OCI-LY7 (cell line): ENCODE results near the gene USH2A. TPM values are rescaled to one million over a fixed set of nuclear protein-coding genes. Genes with fewer than 3 reads are reported as not detected.

Source experiments
- BruUV-seq: library from RNA; stranded (reverse); fragments of 400-500 nt; replicated peaks from 2 replicates; lab custom pipeline; 2021; lab: Mats Ljungman, UMichigan
- CTCF ChIA-PET: fragments of 300-600 bp; sonication (Branson Sonifier 250); formaldehyde crosslinking; loops from one replicate; lab custom pipeline; 2022; ENCODE audit warnings: antibody characterized with exemption; ENCODE audit not compliant: unreplicated experiment; lab: Charles Lee
- POLR2A ChIA-PET: fragments of 300-600 bp; sonication (Branson Sonifier 250); formaldehyde crosslinking; loops from one replicate; lab custom pipeline; 2022; ENCODE audit warnings: antibody characterized with exemption; lab: Charles Lee
- DNase-seq: peaks from one replicate; pipeline ENCODE4 v3.0.0-alpha.2; 2015; ENCODE audit warnings: low spot score
- H2AFZ ChIP-seq: fragments of 200-600 bp; sonication (generic), shearing (Covaris generic); 2 replicates; pipeline ENCODE4 v1.6.1; 2014; ENCODE audit warnings: mild to moderate bottlenecking, antibody characterized with exemption, low read length, moderate library complexity
- H3K27ac ChIP-seq: fragments of 200-600 bp; sonication (generic); 2 replicates; pipeline ENCODE4 v1.5.1; 2014; ENCODE audit warnings: mixed run types, low read depth, mild to moderate bottlenecking, moderate library complexity, low read length, inconsistent platforms; ENCODE audit not compliant: poor library complexity, severe bottlenecking
- H3K36me3 ChIP-seq: fragments of 200-600 bp; sonication (generic); 2 replicates; pipeline ENCODE4 v1.6.1; 2014; ENCODE audit warnings: mild to moderate bottlenecking, antibody characterized with exemption, low read length, moderate library complexity, mixed read lengths; ENCODE audit not compliant: insufficient read depth
- H3K4me1 ChIP-seq: fragments of 200-600 bp; sonication (generic); 2 replicates; pipeline ENCODE4 v1.5.1; 2014; ENCODE audit warnings: mild to moderate bottlenecking, low read length; ENCODE audit not compliant: insufficient read depth, poor library complexity, severe bottlenecking
- H3K4me2 ChIP-seq: fragments of 200-600 bp; sonication (generic); 2 replicates; pipeline ENCODE4 v1.6.1; 2014; ENCODE audit warnings: mild to moderate bottlenecking, low read length
- H3K4me3 ChIP-seq: fragments of 200-600 bp; sonication (generic); 2 replicates; pipeline ENCODE4 v1.5.1; 2014; ENCODE audit warnings: mild to moderate bottlenecking, low read depth, low read length; ENCODE audit not compliant: poor library complexity, severe bottlenecking
- H3K79me2 ChIP-seq: fragments of 200-600 bp; sonication (generic); 2 replicates; pipeline ENCODE4 v1.6.1; 2016; ENCODE audit warnings: low read depth, mild to moderate bottlenecking, low read length, moderate library complexity, mixed read lengths; ENCODE audit not compliant: insufficient read depth
- H3K9me2 ChIP-seq: fragments of 200-600 bp; sonication (generic); 2 replicates; pipeline ENCODE4 v1.6.1; 2016; ENCODE audit warnings: mild to moderate bottlenecking, low read length, mixed read lengths; ENCODE audit not compliant: insufficient read depth
- H3K9me3 ChIP-seq: fragments of 200-600 bp; sonication (generic); 2 replicates; pipeline ENCODE4 v1.6.1; 2014; ENCODE audit warnings: mild to moderate bottlenecking, mixed run types, low read length, mixed read lengths
- H4K20me1 ChIP-seq: fragments of 200-600 bp; sonication (generic); 2 replicates; pipeline ENCODE4 v1.6.1; 2014; ENCODE audit warnings: mild to moderate bottlenecking, antibody characterized with exemption, low read length, moderate library complexity, mixed read lengths; ENCODE audit not compliant: insufficient read depth
- CTCF ChIP-seq: fragments of 200-600 bp; sonication (generic); conservative IDR thresholded peaks from 2 replicates; pipeline ENCODE4 v1.5.1; 2014; ENCODE audit warnings: mild to moderate bottlenecking, antibody characterized with exemption, low read length, moderate library complexity, mixed read lengths
- EZH2phosphoT487 ChIP-seq: fragments of 200-600 bp; sonication (generic); IDR thresholded peaks from 2 replicates; pipeline ENCODE4 v1.6.1; 2018; ENCODE audit warnings: low read depth, borderline replicate concordance, mild to moderate bottlenecking, mixed run types, antibody characterized with exemption, low read length, moderate library complexity, mixed read lengths
- intact Hi-C: fragments of 100-400 bp; cut with micrococcal nuclease; formaldehyde crosslinking; loops from one replicate; pipeline ENCODE4 v1.10.0; 2022; ENCODE audit not compliant: unreplicated experiment
- total RNA-seq, 2 experiments: library from RNA; depleted of rRNA in 1 of 2; stranded (reverse); fragments of >200 nt in 1 of 2; shearing (Covaris generic) in 1 of 2; gene quantifications; 2 replicates each; pipeline ENCODE4 v1.2.3, GENCODE V29; 2014 to 2022

USH2A gene
- total RNA-seq, 2 experiments from 2014 or later: not detected

GRCh38 chr1:216140730-216141524 lies 282.3 kb downstream of the USH2A start:
- Histone ChIP-seq H3K27ac (no peak overlapping the region), H3K36me3 (no peaks in the 10 kb centered on the region), H3K9me2 (no peaks in the 10 kb centered on the region), H3K4me2 (no peak overlapping the region), H3K79me2 (no peaks in the 10 kb centered on the region), H4K20me1 (no peaks in the 10 kb centered on the region), H3K4me3 (no peak overlapping the region), H2AFZ (no peak overlapping the region), H3K9me3 (no peaks in the 10 kb centered on the region), H3K4me1 (no peaks in the 10 kb centered on the region)
- no peak for DNase-seq
- intact Hi-C loops: no loop called here
- TF ChIP-seq CTCF (no peak), EZH2phosphoT487 (no peak)
- CTCF ChIA-PET: no interaction called here
- POLR2A ChIA-PET: no interaction called here
- no TSS peak for BruUV-seq

GRCh38 chr1:216124192-216124781 lies 299.0 kb downstream of the USH2A start:
- Histone ChIP-seq H2AFZ (no peak overlapping the region), H3K4me1 (no peaks in the 10 kb centered on the region), H4K20me1 (no peaks in the 10 kb centered on the region), H3K4me3 (no peak overlapping the region), H3K9me3 (no peaks in the 10 kb centered on the region), H3K9me2 (no peaks in the 10 kb centered on the region), H3K79me2 (no peaks in the 10 kb centered on the region), H3K4me2 (no peak overlapping the region), H3K36me3 (no peaks in the 10 kb centered on the region), H3K27ac (no peak overlapping the region)
- POLR2A ChIA-PET: interaction anchor here (0.6 to 1.1 kb wide), 2 partner anchors 13 to 19 kb away, joined by 3 to 4 read pairs; no protein-coding TSS in a partner anchor
- BruUV-seq: no TSS peak
- DNase-seq: no peak
- intact Hi-C loops: no loop called here
- TF ChIP-seq EZH2phosphoT487 (no peak), CTCF (no peak)
- CTCF ChIA-PET: no interaction called here
